Fibroblast of pulmonary artery (primary cell): ENCODE measurements around the gene HOXA2.

Source experiments
- DNase-seq: peaks from one replicate; pipeline ENCODE4 v3.0.0-alpha.2; 2010; ENCODE audit warnings: low read depth
- H3K4me3 ChIP-seq: replicated peaks from 2 replicates; pipeline ENCODE4 v1.5.1; 2011; ENCODE audit warnings: low read depth, mild to moderate bottlenecking, control low read depth, low read length, moderate library complexity
- TF ChIP-seq, protein P1 (sequence below): IDR thresholded peaks from 2 replicates; pipeline ENCODE4 v1.5.1; 2011; ENCODE audit warnings: mild to moderate bottlenecking, control low read depth, low read length, inconsistent platforms; ENCODE audit errors: missing control alignments

The HOXA2 gene

DNA sequence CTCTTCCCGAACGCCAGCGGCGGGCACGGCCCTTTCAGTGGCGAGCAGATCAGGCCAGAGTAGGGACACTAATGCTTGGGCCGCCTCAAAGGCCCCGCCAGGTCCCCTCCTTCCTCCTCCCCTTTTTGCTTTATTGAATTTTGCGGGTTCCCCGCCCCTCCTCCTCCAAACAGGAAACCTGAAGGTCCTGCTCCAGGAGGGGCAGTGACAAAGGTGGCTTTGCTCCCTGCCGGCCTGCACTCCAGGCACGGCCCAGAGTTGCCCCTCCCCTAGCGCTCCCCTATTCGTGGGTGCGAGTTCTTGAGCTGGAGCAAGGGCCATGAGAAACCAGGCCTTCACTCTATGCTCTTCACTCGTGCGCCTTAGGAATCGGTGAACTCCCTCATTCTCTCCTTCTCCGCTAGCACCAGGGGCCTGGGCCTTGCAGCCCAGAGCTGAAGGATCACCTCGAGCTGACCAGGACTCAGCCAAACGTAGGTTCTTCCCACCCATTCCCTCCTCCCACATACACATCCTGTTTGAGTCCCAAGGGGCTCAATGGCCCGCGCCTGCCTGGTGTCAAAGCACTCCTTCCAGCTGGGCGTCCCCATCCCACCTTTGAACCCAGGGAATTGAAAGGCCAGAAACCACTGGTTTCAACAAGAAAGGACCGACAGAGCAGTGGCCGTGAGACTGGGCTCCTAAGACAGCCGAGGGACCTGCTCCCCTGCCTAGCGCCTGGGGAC lies 45.7 kb upstream of the HOXA2 start:
- DNase-seq: no peak
- TF ChIP-seq, protein P1, sequence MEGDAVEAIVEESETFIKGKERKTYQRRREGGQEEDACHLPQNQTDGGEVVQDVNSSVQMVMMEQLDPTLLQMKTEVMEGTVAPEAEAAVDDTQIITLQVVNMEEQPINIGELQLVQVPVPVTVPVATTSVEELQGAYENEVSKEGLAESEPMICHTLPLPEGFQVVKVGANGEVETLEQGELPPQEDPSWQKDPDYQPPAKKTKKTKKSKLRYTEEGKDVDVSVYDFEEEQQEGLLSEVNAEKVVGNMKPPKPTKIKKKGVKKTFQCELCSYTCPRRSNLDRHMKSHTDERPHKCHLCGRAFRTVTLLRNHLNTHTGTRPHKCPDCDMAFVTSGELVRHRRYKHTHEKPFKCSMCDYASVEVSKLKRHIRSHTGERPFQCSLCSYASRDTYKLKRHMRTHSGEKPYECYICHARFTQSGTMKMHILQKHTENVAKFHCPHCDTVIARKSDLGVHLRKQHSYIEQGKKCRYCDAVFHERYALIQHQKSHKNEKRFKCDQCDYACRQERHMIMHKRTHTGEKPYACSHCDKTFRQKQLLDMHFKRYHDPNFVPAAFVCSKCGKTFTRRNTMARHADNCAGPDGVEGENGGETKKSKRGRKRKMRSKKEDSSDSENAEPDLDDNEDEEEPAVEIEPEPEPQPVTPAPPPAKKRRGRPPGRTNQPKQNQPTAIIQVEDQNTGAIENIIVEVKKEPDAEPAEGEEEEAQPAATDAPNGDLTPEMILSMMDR: no peak
- no peak overlapping the region for H3K4me3 ChIP-seq

DNA sequence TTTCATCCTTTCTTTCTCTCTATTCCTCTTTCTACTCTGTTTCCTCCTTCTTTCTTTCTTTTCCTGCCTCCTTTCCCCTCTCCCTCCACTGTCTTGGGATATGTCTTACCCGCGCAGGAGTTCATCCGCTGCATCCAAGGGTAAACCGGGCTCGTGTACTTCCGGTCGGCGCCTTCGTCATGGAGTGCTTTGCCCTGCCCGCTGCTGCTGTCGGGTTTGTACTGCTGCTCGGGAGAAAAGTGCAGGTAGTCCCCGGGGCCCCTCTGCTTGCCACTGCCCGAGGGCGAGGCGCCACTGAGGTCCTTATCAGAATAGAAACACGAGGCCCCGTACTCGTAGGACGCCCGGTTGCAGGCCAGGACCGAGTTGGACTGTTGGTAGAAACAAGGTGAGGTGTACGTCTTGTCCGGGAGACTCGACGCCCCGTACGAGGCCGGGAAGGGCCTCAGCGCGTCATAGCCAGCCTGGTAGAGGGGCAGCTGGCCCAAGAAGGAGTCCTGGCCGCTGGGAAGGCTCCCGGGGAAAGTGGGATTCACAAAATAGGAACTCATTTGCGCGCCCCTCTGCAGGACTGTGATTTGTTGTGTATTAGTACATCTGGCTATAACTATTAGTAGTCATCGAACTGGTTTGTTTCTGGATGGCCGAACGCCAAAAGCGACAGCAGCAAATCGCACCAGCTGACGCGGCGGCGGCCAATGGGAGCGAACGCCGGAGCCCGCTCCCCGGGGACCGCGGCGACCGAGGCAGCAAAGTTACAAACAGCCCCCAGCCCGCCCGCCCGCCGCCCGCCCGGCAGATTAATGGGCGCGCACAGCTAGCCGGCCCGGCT lies 44.9 kb upstream of the HOXA2 start, which contains the start of gene HOXA6:
HOXA6 (minus strand) TSS at position 576 of the 832 bp plus-strand sequence; CDS start at position 551, 25 bp downstream.
- H3K4me3 ChIP-seq: no peak within 1 kb of the TSS
- TF ChIP-seq, protein P1: no peak
- no peak for DNase-seq

DNA sequence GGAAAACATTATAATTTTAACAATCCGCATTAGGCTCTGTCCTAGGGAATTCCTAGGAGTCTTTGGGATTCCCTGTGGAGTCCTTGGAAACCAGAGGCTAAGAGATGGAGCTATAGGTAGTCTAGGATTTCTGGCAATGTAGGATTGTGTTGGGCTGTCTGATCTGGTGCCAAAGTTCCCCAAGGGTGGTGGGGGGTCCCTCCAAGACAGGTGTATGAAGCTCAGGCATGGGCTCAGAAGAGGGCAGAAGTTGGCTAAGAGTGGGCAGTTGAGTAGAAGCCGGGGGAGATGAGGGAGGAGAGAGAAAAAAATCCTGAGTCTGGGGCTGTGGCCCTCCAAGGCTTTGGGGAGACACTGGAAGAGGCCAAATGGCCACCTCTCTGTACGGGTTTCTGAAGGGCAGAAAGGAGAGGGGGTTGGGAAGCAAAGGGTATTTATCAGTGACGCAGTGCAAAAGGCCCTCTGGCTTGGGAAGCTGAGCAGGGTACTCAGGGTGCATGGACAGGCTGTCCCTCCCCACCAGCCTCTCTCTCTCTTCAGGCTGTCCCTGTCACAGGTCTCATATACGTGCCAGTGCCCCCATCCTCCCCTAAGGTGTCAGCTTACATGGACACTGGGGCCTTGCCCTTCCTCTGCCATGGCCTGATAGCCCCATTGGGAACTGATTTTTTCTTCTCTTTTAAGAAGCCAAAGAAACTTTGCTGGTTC lies 44.2 kb upstream of the HOXA2 start:
- TF ChIP-seq, protein P1: no peak
- H3K4me3 ChIP-seq: no peak overlapping the region
- DNase-seq: no peak

DNA sequence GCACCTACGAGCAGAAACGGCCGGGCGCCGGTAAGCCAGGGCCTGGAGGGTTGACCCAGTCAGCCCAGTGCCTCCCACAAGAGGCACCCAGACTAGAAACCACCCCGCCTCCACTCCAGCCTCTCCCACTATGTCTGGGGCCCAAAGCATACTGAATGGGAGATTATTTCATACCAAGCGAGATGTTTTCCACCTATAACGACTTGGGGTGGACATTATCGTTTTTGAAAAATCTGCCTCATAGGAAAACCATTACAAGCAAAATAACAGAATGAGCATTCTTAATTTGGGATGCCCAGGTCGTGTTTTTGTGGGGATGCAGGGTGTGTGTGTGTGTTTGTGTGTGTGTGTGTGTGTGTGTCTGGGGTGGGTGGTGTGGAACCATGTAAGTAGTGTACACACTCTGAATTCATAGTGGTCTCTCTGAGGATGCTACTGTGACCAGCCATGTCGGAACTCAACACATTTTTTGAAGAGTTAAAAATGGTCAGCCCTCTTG lies 43.5 kb upstream of the HOXA2 start:
- no peak for DNase-seq
- no peak overlapping the region for H3K4me3 ChIP-seq
- TF ChIP-seq, protein P1: no peak

DNA sequence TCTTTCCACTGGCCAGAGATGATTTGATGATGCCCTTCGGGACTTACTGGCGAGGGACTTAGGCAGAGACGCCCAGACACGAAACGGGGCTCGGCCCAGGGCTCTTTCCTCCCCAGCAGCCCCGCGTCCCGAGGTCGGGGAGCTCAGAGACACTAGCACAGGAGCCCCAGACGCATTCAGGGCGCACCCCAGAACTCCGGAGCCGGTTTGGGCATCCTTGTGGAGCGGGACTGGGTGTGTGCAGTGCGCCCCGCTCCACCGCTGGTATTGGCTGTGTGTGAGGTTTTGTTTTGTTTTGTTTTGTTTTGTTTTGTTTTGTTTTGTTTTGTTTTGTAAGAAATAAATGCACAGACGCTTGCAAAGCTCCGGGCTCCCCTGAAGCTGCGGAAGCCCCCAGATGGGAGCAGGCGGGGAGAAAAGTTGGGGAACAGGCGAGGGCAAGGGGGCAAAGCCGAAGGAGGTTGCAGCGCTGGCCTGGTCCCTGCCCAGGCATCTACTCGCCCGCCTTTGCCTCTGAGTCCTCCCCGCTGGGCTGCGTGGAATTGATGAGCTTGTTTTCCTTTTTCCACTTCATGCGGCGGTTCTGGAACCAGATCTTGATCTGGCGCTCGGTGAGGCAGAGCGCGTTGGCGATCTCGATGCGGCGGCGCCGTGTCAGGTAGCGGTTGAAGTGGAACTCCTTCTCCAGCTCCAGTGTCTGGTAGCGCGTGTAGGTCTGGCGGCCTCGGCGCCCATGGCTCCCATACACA lies 42.9 kb upstream of the HOXA2 start:
- no peak overlapping the region for H3K4me3 ChIP-seq
- no peak for DNase-seq
- TF ChIP-seq, protein P1: no peak

DNA sequence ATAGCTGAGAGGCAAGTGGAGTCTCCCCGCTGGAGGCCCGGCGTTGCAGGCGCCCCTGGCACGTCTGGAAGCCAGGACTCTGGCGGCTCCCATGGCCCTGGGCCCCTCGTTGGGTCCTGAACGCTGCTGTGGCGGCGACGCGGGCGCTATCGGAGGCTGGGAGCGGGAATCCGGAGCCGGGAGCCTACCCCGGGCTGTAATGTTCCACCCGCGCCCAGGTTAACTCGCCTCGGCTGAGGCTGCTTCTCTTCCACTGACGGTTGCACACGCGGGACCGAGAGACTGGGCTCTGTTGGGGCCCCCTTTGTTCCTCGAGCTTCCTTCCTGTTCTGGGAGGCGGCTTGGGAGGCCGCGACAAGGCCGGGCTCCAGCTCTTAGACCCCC lies 42.3 kb upstream of the HOXA2 start:
- H3K4me3 ChIP-seq: no peak overlapping the region
- no peak for DNase-seq
- TF ChIP-seq, protein P1: no peak
